Activated T-cell treated with anti-CD3 and anti-CD28 coated beads, Interleukin-2, amount 50 U/mL, for 48 hours (primary cell): Measurements from ENCODE around the gene ESRRG.

Source experiments
- DNase-seq, 2 experiments: peaks; one replicate each; pipeline ENCODE4 v3.0.0-alpha.2; 2020

ESRRG gene

DNA sequence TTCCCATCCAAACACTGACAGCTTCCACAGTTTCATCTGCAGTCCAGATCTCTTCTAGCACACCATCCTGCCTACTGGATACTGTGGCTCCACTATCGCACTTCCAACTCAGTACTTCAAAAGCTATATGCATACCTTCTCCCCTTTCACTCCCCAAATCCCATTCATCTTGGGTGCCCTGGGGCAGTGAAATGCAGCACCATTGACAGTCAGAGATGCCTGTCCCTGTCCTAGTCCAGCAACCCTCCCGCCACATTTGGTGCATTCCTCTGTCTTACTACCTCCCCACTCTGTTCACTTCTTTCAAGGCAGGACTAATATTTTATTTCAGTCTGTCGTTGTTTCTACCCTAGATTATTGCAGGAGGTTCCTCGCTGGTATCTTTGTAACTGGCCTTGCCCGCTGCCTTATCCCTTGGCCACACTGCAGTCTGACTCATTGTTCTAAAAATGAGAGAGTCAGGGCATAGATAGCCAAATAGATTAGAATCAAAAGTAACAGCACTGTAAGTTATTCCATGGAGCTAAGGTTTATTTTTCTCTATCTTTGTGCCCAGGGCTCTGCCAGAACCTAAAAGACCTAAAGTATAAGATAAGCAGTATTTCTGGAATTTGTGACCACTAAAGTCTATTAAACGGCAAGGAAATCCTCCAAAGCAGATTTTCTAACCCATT lies 96.7 kb downstream of the ESRRG start:
- DNase-seq: no peak

DNA sequence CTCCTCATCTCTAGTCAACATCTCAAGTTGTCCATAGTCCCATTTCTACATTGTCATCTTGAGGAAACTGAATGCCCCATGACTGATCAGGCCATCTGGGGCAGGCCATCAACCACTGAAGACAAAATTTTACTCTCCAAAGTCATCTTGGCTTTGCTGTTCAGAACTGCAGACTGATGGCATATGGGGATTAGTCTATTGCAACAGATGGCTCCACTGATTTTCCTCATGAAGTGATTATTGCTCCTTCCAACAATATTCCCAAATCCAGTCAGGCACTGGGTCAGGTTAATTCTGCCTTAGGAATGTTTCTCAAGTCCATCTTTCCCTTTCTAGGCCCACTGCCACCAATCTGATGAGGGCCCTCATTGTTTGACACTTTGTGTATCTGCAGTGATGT lies 101.7 kb downstream of the ESRRG start:
- DNase-seq: no peak

DNA sequence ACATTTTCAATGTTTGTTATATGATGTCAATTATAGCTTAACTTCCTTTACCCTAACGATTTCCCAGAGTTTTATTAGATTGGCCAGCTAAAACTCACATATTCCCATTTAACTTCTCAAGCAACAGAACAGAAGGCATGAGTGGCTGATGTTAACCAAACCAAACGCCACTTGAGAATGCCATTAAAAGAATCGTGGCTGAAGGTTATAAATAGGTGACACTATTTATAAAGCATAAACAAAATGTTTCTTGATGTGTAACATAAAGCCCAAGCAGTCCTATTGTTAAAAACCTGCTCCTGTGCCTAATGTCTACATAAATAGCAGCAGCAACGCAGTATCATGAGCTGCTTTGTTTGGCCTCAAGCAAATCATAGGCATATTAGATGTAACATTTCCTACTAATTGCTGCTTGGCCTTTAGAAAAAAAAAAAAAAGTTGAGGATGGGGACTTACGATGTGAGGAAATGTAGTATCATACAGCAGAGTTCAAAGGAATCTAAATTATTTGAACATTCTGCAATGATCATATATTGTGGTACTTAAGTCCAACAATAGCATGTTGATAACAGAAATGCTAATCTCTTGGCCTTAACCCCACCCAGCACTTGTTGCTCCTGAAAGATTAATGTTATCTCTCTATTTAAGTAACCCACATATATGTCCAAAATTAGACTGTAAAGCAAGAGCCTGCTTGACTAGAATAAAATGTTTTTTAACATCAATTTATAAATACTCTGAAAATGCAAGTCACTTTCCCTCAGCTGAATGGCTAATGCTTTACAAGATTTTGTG lies 106.0 kb downstream of the ESRRG start:
- DNase-seq: no peak

DNA sequence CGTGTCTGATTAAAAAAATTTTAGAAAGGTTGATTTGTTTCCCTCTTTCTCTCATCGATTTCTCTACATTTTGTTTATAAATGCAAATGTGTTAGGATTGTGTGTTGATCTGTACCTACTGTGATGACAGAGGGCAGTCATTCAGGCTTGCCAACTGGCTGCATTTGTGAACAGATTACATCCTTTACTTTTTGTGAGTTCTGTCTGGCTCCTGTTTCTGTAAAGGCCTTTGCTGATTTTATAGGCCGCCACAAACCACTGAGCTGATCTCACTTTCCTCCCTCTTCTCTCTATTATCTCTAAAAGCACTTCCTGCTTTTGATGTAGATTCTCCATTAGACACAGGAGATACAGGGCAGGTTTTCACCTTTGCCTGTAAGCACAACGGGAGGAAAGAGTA lies 106.8 kb downstream of the ESRRG start:
- DNase-seq: no peak

DNA sequence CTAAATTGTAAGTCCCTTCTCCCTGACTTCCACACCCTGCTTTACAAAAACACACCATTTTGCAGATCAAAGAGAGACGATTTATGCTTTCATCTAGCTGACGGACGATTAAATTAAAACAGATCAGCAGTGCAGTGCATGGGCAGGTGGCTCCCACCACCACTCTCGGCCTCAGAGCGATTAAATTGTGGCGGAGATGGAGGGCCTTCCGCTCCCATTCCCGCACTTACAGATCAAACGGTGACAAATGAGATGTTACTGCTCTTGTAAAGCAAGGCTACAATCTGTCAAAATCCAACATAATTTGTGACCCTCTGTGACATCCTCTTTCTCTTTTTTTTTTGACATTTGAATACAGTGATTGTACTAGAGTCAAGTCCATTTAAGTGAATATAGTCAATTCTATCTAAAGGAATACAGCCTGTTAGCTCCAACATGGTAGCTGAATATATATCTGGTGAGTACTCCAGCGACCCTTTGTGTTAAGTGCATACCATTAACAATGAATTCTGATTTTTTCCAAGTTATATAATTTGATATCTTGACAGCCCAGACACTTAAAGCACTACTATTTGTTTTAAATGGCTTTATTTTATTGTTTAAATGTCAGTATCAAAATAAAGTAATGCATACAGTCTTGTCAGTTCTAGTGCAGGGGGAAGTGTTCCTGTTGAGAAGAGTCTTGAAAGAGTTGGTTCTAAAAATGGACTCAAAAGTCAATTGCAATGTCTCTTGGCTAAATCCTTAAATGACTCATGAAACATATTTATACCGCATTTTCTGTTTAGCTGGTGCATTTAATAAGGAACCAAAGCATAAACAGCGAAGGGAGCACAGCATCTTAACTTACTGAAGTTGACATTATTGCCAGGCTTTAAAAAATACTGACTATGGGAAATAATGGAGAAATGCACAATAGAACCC lies 109.0 kb downstream of the ESRRG start:
- no peak for DNase-seq

DNA sequence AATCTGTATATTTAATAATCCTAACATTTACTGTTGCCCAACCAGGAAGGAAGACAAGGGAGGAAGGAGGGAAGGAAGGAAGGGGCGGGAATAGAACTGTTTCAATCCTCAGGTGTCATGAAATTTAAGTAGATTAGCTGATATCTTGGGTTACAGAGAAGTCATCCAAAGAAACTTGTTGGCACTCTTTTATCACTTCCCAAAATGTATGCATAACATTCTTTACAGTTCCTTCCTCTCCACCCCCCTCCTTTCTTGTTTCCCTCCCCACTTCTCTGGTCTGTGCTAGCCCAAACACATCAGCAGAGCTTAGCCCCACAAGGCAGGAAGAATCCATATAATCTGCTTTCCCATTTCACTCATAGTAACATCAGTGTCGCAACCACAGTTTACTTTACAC lies 110.9 kb downstream of the ESRRG start:
- DNase-seq: no peak

DNA sequence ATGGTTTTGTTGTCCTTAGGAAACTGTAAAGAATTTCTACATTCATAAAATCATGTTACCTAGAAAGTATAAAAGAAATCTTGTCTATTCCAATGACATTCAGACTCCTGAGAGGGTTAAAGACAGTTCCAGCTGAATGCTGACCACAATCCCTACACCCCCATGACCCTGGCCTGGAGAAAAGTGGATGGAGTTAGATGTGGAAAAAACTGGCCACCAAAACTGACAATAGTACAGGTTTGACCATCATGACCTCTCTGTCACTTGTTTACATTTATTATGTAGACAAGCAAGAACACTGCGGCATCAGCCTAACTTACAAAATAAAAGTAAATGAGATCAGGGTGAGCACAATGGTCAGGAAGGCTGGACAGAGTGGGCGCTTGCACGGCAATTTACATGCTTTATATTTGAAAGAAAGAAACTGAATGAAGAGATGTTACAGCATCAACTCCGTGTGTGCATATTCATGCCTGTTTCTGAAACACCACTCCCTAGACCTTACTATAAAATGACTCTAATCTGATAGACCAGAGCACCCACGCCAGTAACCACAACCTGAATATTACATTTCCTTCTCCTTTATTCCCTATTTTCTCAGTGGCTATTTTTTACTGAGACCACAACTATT lies 116.0 kb downstream of the ESRRG start:
- no peak for DNase-seq

DNA sequence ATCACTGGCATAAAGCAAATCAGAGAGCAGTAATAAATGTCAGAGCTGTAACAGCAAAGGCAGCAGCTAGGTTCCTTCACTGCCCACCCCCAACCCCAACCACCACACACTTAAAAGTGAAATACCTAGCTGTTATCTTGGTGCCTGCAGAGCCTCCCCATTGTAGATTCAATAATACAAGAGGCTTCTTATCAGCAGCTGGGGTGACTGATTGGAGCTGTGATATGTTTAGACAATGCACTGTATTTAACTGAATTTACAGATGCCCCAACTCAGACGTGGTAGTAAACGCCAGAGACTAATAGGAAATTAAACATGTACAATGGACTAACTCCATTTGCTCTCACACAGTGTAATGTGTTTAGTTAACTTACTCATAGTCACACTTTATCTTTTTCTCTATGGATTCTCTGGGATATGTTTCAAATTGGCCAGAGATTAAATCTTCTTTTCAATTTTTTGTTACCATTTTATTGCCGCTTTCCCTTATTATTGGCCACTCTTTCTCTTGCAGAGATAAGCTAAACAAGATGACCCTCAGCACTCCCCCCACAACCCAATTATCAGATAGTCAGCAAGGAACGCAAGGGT lies 117.1 kb downstream of the ESRRG start:
- DNase-seq: no peak

DNA sequence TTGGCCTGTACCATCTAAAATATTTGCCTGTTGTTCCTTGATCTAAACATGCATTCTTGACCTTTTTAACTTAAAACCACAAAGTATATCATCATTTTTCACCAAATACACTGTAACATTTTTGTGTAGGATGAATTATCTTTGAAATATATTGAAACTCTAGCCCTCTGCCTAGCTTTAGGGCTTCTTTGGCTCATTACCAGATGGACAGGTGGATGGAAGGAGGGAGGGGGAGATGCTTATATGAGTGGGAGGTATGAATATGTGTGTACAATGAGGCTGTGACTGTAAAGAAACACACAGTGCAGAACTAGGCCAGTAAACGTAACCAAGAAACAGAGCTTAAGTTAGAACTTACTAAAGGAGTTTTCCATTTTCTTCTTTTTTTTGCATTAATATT lies 118.5 kb downstream of the ESRRG start:
- no peak for DNase-seq

DNA sequence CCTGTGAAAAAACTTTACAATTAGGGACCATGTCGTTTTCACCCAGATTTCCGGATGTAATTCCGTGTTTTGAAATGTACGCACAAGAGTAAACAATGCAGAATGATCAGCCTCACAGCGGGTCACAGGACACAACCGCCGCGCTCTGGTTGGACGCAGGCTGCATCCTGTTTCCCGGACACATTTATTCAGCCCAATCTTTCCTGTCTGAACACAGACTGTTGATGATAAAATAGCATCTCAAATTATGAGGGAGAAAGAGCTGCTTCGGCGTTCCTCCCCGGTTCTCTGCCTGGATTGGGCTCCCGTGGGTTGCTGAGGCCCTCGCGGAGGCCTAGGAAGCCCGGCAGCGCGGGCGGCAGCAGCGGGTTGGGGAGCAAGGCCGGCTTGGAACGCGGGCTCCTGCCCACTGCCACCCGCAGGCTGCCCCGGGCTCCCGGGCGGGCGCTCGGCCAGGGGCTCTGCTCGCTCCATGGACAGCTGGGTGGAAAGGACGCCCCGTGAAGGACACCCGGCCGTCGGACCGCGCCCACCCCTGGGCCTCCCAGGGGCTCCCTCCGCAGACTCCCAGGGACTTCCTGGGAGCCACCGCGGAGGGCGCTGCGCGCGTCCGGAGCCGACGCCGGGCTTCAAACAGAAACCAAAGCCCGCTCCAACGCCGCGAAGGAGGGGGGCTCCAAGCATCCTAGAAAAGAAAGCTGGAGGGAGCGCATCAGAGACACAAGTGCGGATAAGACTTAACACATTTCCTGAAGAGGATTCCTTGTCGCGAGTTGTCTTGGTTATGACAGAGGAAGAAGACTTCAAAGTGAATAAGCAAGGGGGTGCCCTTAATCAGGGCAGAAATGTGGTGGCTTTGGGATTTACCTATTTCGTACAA lies 122.3 kb downstream of the ESRRG start:
- peak in 1 of 2 experiments; percentile 15 for DNase-seq

DNA sequence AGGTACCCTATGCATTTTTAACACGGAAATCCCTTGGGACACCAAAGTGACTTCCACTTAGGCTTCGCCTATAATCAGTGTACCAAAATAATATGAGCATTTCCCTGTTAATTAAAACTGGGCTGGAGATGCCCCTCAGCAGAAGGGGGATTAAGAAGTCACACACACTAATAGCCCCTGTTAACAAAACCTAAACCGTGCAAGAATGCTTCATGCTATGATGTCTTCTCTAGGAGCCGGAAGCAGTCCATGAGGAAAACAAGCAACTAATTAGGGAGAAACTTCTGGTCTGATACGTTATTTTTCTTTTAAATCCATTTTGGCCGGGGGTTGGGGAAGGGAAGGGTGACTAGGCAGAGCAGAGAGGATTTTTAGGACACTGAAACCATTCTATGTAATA lies 123.4 kb downstream of the ESRRG start:
- DNase-seq: no peak

DNA sequence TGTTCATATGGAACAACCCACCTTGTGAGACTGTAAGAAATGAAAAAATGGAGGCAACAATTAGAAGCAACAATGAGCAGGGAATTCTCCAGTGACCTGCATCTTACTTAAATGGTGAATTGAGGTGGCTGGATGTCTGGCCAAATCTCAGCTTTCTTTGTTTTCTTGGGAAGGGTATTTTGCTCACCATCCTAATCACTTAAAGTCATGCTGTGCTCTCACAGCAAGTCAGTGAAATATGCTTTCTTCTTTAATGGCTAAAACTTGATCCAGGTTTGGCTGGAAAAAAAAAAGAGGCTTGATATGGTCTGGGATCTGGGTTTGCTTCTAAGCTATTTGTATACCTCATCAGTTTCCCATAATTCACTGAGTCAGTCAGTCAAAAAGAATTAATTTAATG lies 124.8 kb downstream of the ESRRG start:
- DNase-seq: no peak

DNA sequence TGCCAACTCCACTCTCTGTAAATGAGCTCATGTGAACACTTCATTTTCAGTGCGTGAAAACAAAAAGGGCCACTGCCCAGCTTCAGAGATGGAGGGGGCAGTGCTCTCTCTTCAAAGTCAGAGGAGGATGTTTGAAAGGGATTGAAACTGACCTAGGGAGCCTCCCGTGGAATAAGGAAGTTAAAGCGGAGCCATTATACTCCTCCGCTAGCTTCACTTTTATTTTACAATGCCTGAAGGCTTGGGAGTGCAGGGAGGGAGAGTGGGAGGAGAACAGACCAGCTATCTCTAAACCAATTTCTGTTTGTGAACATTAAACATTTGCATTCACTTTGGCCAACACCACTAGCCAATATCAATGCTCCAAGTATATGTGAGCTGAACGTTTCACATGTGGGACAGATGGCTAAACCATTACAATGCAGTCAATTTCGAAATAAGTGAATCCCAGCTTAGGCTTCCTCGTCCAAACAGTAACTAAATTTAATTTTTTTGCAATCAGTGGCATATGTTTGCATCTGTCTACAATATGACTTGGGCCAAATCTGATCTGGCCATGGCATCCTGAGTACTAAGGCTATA lies 126.9 kb downstream of the ESRRG start:
- no peak for DNase-seq

DNA sequence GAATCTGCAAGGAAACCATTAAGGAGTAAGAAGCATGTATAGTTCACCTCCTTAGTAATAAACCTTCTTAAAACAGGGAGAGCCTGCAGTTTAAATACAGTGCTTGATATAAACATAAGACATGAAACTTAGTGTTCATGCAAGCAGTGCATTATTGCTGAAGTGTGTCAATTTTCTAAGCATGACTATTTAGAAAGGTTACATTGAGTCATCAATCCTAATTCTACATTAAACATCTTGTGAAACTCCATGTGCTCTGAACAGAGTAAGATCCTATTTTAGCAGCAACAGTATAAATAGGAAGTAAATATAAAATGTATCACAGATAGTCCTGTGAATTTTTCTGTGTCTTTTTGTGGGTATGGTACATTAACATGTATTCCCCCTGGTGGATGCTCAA lies 135.5 kb downstream of the ESRRG start:
- no peak for DNase-seq

DNA sequence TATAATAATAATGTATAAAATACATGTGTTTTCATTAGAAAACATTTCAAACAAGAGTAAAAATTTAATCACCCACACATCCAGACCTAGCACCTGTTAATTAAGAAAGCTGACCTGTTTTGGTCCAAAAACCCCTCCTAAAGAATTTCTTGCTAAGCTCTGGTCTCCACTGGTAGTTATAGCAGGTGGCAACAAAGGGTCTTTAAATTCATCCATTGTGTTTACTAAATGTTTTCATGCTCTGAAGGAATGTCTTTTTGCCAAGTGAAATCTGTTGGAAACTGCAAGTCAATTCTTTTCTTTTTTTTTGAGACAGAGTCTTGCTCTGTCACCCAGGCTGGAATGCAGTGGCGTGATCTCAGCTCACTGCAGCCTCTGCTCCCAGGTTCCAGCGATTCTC lies 141.1 kb downstream of the ESRRG start:
- DNase-seq: no peak

DNA sequence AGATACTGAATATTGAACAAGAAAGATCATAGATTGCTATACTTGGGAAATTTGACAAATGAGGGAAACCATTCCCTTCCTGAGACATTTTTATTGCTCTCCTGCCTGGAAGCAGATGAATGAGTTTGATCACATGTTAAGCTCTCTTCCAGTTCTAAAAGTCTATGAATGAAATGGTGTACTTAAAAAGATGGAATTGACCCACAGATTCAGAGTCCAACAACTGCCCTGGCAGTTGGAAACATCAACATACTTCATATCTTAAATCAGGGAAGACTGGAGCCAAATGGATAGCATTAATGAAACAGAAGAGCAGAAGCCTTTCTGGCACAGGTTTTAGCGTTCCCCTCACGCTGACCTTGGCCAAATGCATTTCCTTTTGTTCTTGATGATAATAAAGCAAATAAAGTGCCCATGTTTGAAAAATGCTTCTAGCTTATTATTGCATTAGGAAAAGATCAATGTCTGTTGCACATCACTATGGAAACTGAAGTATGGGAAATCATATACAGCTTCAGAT lies 142.6 kb downstream of the ESRRG start:
- no peak for DNase-seq

DNA sequence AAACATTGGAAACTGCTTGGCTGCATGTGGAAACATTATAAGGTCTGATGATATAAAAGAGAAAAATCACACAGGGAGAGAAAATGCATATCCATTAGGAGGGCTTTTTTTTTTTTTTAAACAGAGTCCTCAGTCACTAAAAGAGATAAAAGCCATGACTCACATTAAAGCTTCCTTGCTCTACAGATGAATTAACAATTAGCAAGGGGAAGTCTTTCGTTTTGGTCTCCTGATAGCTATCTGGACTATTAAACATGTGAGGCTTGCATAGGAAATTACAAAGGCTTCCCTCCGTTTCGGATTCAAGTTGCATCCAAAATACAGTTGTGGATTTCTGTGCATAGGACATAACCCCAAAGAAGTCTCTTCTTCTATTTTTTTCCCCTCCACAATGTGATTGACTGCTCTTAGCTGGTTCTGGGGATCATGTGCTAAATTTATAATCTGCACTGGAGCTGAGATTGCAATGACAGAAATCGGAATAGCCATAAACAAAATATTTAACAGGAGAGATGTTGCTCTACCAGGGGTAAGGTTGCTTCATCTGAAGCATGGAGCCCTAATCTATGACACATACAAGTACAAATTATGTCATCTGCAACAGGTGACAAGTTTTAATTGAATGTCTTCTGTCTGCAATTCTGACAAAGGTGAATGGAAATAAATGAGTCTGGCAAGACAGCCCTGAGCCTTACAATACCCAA lies 146.8 kb downstream of the ESRRG start:
- DNase-seq: no peak

DNA sequence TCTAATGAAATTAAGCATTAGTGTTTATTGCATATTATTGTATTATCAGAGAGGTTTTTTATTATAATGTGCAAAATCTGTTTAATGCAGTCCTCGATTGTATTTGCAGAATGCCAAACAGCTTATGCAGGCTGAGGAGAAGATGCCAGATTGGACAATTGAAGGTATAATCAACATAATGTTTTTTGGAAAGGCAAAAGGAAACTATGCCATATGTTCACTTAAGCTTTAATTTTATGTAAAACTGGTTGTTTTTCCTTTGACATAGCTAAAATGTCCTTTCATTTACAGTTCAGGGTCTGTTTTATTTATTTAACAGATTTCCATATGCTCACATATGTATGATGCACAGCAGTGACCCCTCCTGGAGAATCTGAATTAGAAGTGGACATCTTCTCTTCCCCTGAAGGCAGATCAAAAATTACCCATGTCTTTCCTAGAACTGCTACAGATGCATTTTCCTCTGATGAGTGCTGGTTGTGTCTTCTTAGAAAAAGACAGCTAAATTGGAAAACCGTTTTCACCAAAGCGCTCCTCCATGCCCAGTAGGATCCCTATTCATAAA lies 156.5 kb downstream of the ESRRG start:
- no peak for DNase-seq

DNA sequence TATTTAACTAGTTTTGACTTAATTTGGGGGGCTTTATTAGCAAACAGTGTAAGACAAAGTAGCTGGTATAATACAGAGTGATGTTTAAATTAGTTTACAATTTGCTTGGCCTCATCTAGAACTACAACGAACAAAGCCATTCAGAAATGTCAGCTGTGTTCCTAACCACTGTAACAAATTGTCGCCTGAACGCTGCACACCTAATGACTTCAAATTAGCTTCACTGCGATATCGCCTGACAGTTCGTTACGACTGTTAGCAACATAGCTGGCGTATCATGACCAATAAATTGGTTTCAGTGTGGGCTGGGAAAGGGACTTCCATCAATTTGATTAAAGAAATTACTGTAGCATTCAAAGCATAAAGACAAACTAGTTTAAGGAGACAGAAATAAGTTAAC lies 160.1 kb downstream of the ESRRG start:
- no peak for DNase-seq

DNA sequence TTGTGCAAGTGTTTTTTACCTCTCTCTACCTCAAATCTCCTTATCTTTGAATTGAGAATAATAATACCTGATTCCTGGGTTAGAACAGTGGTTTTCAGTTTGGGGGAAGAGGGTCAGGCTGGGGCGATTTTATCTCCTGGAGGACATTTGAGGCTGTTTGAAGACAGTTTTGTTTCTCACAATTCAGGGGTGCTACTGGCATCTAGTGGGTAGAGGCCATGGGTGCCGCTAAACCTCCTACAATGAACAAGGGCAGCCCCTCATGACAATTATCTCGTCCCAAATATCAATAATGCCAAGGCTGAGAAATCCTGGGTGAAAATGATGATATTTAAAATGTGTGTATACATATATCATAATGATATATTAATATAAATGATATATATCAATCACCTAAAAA lies 160.8 kb downstream of the ESRRG start:
- no peak for DNase-seq
